Fibroblast of peridontal ligament (primary cell): ENCODE measurements around the gene MED12.

Experiments used
- DNase-seq: peaks from one replicate; pipeline ENCODE4 v3.0.0-alpha.2; 2010; ENCODE audit errors: extremely low read depth

Gene MED12

GRCh38 chrX:71107245-71107644, 11.2 kb upstream of the MED12 start:
- no peak for DNase-seq

- DNase-seq: no peak
Observed at GRCh38 chrX:71107762-71108360, 10.5 kb upstream of the MED12 start.

DNA sequence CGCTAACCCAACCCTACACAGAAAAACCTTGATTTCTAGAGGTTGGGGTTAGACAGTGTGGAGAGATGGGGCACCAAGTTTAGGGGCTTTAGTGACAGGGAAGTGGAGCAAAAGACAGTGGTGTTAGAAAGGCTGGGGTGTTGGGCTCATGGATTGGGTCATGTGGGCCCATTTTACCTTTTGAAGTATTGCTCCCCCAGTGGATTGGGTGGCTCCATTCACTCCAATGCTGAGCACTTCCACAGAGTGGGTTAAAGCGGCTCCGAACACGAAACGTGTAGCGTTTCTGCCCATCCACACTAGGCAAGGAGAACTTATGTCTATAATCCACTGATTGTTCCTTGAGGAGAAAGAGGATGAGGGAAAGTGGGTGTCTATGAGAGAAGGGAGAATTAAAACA, 9.3 kb upstream of the MED12 start:
- DNase-seq: no peak

- no peak for DNase-seq
Observed at GRCh38 chrX:71111141-71111843, 7.1 kb upstream of the MED12 start, which contains the start of gene IL2RG. Gene IL2RG (minus strand): TSS chrX:71111577. CDS start chrX:71111539, 38 bp downstream.

DNA sequence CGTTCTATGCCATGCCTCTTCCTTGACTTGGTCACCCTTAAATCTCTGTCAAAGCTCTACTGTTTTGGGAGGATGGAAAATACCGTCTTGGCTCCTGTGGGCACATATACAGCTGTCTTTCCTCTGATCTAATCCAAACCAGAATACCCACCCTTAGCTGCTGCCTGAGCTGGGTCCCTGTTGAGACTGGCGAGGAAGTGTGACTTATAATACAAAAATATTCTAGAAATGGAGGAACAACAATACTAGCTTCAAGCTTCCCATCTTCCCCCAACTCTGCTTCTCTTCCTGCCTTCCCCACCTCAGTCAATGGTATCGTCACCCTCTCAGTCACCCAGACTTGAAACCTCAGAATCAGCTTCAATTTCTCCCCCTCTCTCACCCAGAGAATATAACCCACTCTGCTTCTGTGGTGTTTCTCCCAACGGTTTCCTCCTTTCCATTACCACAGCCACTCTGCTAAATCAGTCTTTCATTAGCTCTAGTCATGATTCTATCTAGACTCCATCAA, 6.4 kb upstream of the MED12 start:
- no peak for DNase-seq

DNA sequence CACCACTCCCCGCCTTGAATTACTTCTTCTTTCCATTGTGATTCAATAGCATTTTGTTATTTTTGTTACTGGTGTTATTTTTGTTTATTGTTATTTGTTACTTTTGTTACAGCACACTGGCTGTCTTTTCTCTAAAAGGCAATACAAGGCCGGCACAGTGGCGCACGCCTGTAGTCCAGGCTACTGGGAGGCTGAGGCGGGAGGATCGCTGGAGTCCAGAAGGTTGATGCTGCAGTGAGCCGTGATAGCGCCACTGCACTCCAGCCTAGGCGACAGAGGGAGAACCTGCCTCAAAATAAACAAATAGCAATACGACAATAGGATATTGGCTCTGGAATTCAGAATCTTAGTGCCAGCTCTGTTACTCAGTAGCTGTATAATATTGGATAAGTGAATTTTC, 1.0 kb upstream of the MED12 start:
- no peak for DNase-seq

GRCh38 chrX:71118985-71119535, 664 bp downstream of the MED12 start:
- no peak for DNase-seq

DNA sequence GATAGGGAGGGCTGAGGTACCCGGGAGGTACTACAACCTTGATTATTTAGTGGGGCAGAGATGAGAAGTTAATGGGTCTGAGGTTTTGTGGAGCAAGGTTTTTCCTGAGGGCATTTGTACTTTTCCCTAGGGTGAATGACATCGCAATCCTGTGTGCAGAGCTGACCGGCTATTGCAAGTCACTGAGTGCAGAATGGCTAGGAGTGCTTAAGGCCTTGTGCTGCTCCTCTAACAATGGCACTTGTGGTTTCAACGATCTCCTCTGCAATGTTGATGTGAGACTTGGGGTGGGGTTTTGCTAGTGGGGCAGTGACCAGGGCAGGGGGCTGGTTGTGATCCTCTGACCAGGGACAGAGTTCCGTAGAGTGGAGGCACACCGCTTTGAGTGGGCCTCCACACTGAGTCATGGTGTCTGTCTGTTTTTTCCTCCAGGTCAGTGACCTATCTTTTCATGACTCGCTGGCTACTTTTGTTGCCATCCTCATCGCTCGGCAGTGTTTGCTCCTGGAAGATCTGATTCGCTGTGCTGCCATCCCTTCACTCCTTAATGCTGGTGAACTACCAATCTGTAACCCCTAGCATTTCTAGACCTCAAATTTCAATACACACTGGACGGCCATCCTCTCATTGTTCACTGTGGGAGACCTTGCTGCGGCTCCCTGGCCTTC, 9.9 kb downstream of the MED12 start:
- no peak for DNase-seq

DNA sequence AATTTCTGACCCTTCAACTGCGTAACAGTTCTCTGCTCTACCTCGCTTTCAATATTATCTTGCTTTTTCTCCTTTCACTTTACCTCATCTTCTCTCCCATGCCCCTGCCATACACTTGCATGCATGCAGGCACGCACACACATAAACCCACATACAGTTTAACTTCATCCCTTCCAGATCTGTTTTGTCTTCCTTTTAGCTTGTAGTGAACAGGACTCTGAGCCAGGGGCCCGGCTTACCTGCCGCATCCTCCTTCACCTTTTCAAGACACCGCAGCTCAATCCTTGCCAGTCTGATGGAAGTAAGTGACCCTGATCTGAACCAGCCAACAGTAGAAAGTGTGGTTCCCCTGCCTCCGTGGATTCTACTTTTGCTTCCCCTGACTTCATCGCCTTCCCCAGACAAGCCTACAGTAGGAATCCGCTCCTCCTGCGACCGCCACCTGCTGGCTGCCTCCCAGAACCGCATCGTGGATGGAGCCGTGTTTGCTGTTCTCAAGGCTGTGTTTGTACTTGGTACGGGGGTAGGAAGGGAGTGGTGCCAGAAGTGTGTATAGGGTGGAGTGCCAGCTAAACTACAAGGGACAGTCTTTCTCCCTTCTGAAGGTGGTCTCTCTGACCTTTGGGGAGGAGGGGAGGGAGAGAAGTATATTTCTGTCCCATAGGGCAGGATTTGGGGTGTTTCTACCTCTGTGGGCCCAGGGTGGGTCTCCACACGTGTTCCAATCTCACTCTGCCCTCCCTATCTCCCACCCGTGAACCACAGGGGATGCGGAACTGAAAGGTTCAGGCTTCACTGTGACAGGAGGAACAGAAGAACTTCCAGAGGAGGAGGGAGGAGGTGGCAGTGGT, 10.7 kb downstream of the MED12 start:
- DNase-seq: peak; percentile 53

DNA sequence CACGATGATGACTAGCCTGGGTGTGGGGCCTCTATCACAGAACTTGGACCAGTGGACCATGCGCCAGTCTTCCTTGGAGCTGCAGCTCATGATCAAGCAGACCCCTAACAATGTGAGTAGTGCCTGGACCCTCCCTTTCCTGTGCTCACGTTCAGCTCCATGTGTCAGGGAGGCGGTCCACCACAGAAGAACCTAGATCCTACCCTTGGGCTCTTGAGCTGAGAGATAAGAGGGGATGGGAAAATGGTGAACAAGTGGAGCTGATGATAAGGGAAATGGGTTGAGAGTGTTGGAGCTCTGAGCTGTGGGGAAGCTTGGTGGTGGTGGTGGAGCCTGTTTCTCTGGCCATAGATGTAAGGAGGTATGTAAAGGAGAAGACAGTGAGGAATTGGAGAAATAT, 13.1 kb downstream of the MED12 start:
- no peak for DNase-seq

- DNase-seq: no peak
Observed at GRCh38 chrX:71140440-71140839, 22.0 kb downstream of the MED12 start.

- DNase-seq: no peak
Observed at GRCh38 chrX:71143508-71143907, 25.1 kb downstream of the MED12 start.

GRCh38 chrX:71144651-71145050, 26.3 kb downstream of the MED12 start, which contains the start of gene NLGN3:
Gene NLGN3 (plus strand): TSS chrX:71144841. CDS start chrX:71147750, 2,909 bp downstream.
- DNase-seq: no peak

- no peak for DNase-seq
Observed at GRCh38 chrX:71147496-71148277, 29.3 kb downstream of the MED12 start.

DNA sequence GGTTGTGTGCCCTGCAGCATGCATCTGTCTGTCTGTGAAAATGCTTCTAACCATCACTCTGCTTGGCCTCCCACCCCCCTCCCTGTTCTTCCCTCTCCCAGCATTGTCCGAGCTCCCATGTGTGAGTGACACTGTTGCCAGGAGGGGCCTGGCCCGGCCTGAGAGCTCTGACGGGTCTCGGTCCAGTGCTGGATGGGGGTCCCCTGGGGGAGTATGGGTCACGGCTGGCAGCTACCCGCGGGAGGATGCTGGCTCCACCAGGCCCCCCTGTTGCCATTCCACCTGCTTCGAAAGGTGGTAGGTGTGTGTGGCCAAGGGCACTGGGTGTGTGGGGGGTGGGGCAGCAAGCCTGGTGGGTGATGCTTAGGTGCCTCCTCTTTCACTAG, 29.9 kb downstream of the MED12 start:
- no peak for DNase-seq

- DNase-seq: no peak
Observed at GRCh38 chrX:71151366-71151765, 33.0 kb downstream of the MED12 start.

DNA sequence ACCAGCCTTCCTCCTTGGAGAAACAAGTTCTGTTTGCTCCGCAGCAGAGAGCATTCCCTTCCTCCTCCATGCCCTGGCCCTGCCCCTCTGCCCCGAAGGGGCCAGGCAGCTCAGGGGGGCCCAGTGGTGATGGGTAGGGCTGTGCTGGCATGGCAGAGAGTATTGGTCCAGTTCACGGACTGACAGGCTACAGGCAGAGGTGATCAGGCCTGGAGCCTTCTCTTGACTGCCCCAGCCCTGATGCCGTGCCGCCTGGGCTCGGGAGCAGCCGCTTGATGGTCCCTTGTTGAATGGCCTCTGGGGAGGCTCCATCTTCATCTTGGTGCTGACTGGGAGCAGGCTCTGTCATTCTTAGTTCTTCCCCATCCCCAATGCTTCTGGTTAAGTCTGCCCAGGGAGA, 35.8 kb downstream of the MED12 start:
- no peak for DNase-seq

DNA sequence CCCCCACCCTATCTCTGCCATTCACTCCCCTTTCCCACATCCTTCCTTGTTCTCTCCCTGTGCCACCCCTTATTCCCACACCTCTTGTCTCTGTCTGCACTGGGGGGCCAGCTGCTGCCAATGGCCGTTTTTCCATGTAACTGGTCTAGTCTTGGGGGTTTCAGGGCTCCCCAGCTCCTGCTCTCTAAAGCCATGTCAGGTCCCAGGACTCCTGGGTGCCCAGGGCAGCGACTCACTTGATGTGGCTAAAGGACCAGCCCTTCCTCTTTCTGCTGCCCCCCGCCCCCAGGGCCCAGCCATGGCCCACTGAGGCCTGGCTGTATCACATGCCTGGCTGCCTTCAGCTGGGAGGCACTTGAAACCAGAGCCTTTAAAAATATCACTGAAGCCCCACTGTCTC, 36.2 kb downstream of the MED12 start:
- DNase-seq: no peak

DNA sequence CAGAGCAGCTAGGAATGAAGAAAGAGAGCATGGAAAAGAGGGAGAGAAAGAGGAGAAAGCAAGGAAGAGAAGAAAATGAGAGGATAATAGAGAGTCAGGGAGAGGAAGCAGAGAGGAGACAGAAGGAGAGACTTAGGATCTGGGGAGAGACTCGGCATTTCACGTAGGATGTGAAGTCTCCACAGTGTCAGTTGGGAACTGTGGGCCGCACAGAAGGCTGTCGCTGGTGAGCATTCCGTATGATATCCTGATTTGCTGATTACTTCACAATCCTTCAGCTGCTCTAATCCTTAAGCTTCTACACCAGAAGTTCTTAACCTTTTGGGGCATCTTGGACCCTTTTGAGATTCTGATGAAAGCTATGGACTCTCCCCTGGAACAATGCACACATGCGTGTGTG, 40.2 kb downstream of the MED12 start:
- DNase-seq: no peak

DNA sequence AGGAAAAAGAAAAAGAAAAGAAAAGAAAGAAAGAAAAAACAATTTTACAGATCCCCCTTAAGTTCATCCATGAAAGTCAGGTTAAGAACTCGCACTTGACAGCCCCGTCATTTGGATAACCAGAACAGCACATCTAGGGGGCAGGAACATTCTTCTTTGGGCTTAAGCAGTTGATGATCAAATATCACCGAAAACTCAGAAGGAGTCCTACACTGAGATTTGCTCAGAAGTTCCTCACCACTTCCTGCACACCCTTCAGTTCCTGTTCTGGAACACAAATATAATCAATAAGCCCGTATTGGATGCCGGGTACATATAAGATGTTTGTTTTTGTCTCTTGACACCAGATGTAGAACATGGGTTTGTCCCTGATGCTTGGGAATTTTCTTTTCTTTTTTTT, 40.9 kb downstream of the MED12 start:
- no peak for DNase-seq

- DNase-seq: no peak
Observed at GRCh38 chrX:71160475-71160874, 42.1 kb downstream of the MED12 start.
